K562 (cell line): ENCODE data around the gene PHYKPL. TPM values are rescaled to one million over a fixed set of nuclear protein-coding genes. Genes with fewer than 3 reads are reported as not detected.

ENCODE experiments used
- ATAC-seq: fragments of 200-7000 bp; cut with Tn5 transposase; 3 replicates; pipeline ENCODE4 v1.9.1; 2020; ENCODE audit warnings: moderate library complexity
- BruUV-seq: library from RNA; stranded (reverse); fragments of 400-500 nt; replicated peaks from 2 replicates; lab custom pipeline; 2021; lab: Mats Ljungman, UMichigan
- CTCF ChIA-PET: fragments of 300-600 bp; formaldehyde crosslinking; extraction: SDS; loops from one replicate; lab custom pipeline; 2021; ENCODE audit warnings: low intra/inter-chr PET ratio; lab: Yijun Ruan, JAX
- POLR2A ChIA-PET: fragments of 300-600, 350-650 bp; sonication (Branson Sonifier 250); formaldehyde crosslinking; extraction: SDS; loops from one replicate; lab custom pipeline; 2021; ENCODE audit warnings: antibody characterized with exemption, inconsistent platforms; lab: Yijun Ruan, JAX
- DNase-seq, 4 experiments: peaks; one replicate each; pipeline versions ENCODE4 v3.0.0 to v3.0.0-alpha.2; 2011 to 2018; ENCODE audit warnings: low spot score in 3 of 4, mixed read lengths in 3 of 4; ENCODE audit errors: extremely low read depth in 1 of 4
- FAIRE-seq: peaks from 2 replicates; lab custom pipeline; 2011; peaks lifted over from hg19 to GRCh38; lab: Jason Lieb, UNC
- H2AFZ ChIP-seq: 2 replicates; pipeline ENCODE4 v1.6.0; 2011; ENCODE audit warnings: low read depth, low read length, control low read depth, inconsistent platforms
- H3K27ac ChIP-seq: fragments of 200-600 bp; 3 replicates; pipeline ENCODE4 v1.8.0; 2011; ENCODE audit warnings: low read depth, mild to moderate bottlenecking, control low read depth, inconsistent platforms, low read length, moderate library complexity, mixed read lengths; ENCODE audit errors: extremely low read depth
- H3K27me3 ChIP-seq, 2 experiments: fragments of 300-600 bp in 1 of 2; 2 replicates in 1 of 2; 3 replicates in 1 of 2; pipeline versions ENCODE4 v1.6.0 to v1.8.0; 2011; ENCODE audit warnings: inconsistent platforms in 2 of 2, low read length in 2 of 2, mild to moderate bottlenecking in 1 of 2, mixed read lengths in 1 of 2, moderate library complexity in 1 of 2; ENCODE audit not compliant: control insufficient read depth in 2 of 2, insufficient read depth in 2 of 2
- H3K36me3 ChIP-seq: fragments of 300-600 bp; 3 replicates; pipeline ENCODE4 v1.8.0; 2011; ENCODE audit warnings: mild to moderate bottlenecking, low read length, inconsistent platforms; ENCODE audit not compliant: control insufficient read depth, insufficient read depth
- H3K4me1 ChIP-seq, 2 experiments: fragments of 200-600 bp in 1 of 2; replicated peaks in 1 of 2; 2 replicates in 1 of 2; 3 replicates in 1 of 2; pipeline versions ENCODE4 v1.5.1 to v1.8.0; 2011; ENCODE audit warnings: inconsistent platforms in 2 of 2, low read length in 2 of 2, mild to moderate bottlenecking in 1 of 2, mixed read lengths in 1 of 2, moderate library complexity in 1 of 2; ENCODE audit not compliant: control insufficient read depth in 2 of 2, insufficient read depth in 2 of 2
- H3K4me2 ChIP-seq: 2 replicates; pipeline ENCODE4 v1.6.1; 2011; ENCODE audit warnings: low read length, control low read depth, inconsistent platforms, mixed read lengths; ENCODE audit not compliant: insufficient read depth
- H3K4me3 ChIP-seq: fragments of 200-600 bp; sonication (generic), shearing (Covaris generic); 2 replicates; pipeline ENCODE4 v1.5.1; 2016; ENCODE audit warnings: control low read depth, inconsistent platforms
- H3K79me2 ChIP-seq: fragments of 200-600 bp; 3 replicates; pipeline ENCODE4 v1.8.0; 2011; ENCODE audit warnings: low read length, inconsistent platforms; ENCODE audit not compliant: control insufficient read depth, insufficient read depth
- H3K9ac ChIP-seq, 2 experiments: 2 replicates each; pipeline versions ENCODE4 v1.6.0 to v1.6.1; 2011; ENCODE audit warnings: low read depth in 2 of 2, low read length in 2 of 2, control low read depth in 1 of 2, inconsistent platforms in 1 of 2, mild to moderate bottlenecking in 1 of 2, mixed read lengths in 1 of 2; ENCODE audit not compliant: insufficient read depth in 1 of 2
- H3K9me1 ChIP-seq: one replicate; pipeline ENCODE4 v1.6.0; 2011; ENCODE audit warnings: inconsistent platforms, mild to moderate bottlenecking, low read length, moderate library complexity; ENCODE audit not compliant: control insufficient read depth, insufficient read depth
- H3K9me3 ChIP-seq: replicated peaks from 2 replicates; pipeline ENCODE4 v1.5.1; 2011; ENCODE audit warnings: low read depth, low read length, inconsistent platforms; ENCODE audit not compliant: control insufficient read depth, insufficient read depth
- H4K20me1 ChIP-seq: replicated peaks from 2 replicates; pipeline ENCODE4 v1.6.1; 2011; ENCODE audit warnings: low read length, inconsistent platforms, mixed read lengths; ENCODE audit not compliant: control insufficient read depth, insufficient read depth
- ESRRA ChIP-seq: fragments of 450-650 bp; IDR thresholded peaks from 2 replicates; pipeline ENCODE4 v1.6.1; 2014; ENCODE audit warnings: low read depth, mild to moderate bottlenecking, moderate library complexity, borderline replicate concordance
- EWSR1 ChIP-seq: fragments of 450-650 bp; IDR thresholded peaks from 2 replicates; pipeline ENCODE4 v1.6.1; 2018; ENCODE audit warnings: borderline replicate concordance, mild to moderate bottlenecking, low read depth, moderate library complexity; ENCODE audit not compliant: partially characterized antibody
- HDGF ChIP-seq: fragments of 450-650 bp; IDR thresholded peaks from 2 replicates; pipeline ENCODE4 v1.6.1; 2016
- LCOR ChIP-seq: sonication (generic); formaldehyde crosslinking; IDR thresholded peaks from 2 replicates; pipeline ENCODE4 v1.8.0; 2022; ENCODE audit warnings: mild to moderate bottlenecking, missing genetic modification reagents
- MIER1 ChIP-seq: fragments of 450-650 bp; IDR thresholded peaks from 2 replicates; pipeline ENCODE4 v1.6.1; 2016; ENCODE audit warnings: antibody characterized with exemption, mild to moderate bottlenecking, low read depth
- NFE2 ChIP-seq: IDR thresholded peaks from 2 replicates; pipeline ENCODE4 v1.6.1; 2014; ENCODE audit warnings: antibody characterized with exemption, low read depth
- PCBP1 ChIP-seq: fragments of 200-400 bp; formaldehyde crosslinking; IDR thresholded peaks from 2 replicates; pipeline ENCODE4 v1.6.1; 2018; ENCODE audit warnings: mild to moderate bottlenecking, low read depth, low read length; ENCODE audit not compliant: poor library complexity, severe bottlenecking
- PML ChIP-seq: IDR thresholded peaks from 2 replicates; pipeline ENCODE4 v1.6.1; 2012; ENCODE audit warnings: low read length, inconsistent platforms
- SREBF1 ChIP-seq: fragments of 150-350 bp; IDR thresholded peaks from 2 replicates; pipeline ENCODE4 v1.6.1; 2014; ENCODE audit warnings: antibody characterized with exemption, low read depth, low read length, borderline replicate concordance
- SRF ChIP-seq, 2 experiments: fragments of 250-450, 450-650 bp in 1 of 2; sonication (Bioruptor Pico) in 1 of 2; sonication (generic) in 1 of 2; formaldehyde crosslinking; IDR thresholded peaks; 2 replicates each; pipeline versions ENCODE4 v1.5.0 to v1.5.1; 2020 to 2022; ENCODE audit warnings: mild to moderate bottlenecking in 1 of 2, missing genetic modification reagents in 1 of 2
- WHSC1 ChIP-seq: IDR thresholded peaks from one replicate; pipeline ENCODE4 v1.6.1; 2012; ENCODE audit warnings: low read length, control low read depth, inconsistent platforms
- ZC3H4 ChIP-seq: sonication (generic); formaldehyde crosslinking; IDR thresholded peaks from 2 replicates; pipeline ENCODE4 v1.9.0; 2021; ENCODE audit warnings: missing genetic modification reagents, borderline replicate concordance
- ZNF253 ChIP-seq: fragments of 250-450 bp; sonication (Bioruptor Pico); conservative IDR thresholded peaks from 2 replicates; pipeline ENCODE4 v1.6.1; 2021; ENCODE audit warnings: mild to moderate bottlenecking
- ZNF830 ChIP-seq: fragments of 250-450 bp; sonication (Bioruptor Pico); IDR thresholded peaks from 2 replicates; pipeline ENCODE4 v1.5.0; 2021; ENCODE audit warnings: mild to moderate bottlenecking
- WGBS: fragments of 100-300 bp; shearing (Covaris generic); methylation state at CpG from one replicate; pipeline ENCODE4 v1.1.6; 2016; ENCODE audit warnings: low coverage, mixed read lengths; ENCODE audit not compliant: insufficient coverage; ENCODE audit errors: missing lambda C conversion rate; 5-methylcytosine and 5-hydroxymethylcytosine counted together
- in situ Hi-C: fragments of 300-500 bp; cut with MboI; formaldehyde crosslinking; loops from 4 replicates; pipeline ENCODE4 v1.15.0; 2018; ENCODE audit warnings: inconsistent platforms, mixed read lengths
- intact Hi-C: fragments of 100-400 bp; cut with micrococcal nuclease; formaldehyde crosslinking; loops from 2 replicates; pipeline ENCODE4 v1.14.2; 2022
- polyA plus RNA-seq, 8 experiments: library from polyadenylated mRNA; depleted of rRNA in 4 of 8; stranded (reverse) in 5 of 8; unstranded in 3 of 8; fragments of >200 nt; fragmentation: Nextera tagmentation in 2 of 8; fragmentation: Illumina TruSeq in 1 of 8; extraction: Ambion mirVana in 2 of 8; extraction: Trizol in 1 of 8; gene quantifications; 2 replicates each; pipeline versions ENCODE4 v1.2.1 to v1.2.3, GENCODE V29; 2011 to 2014; ENCODE audit warnings: inconsistent platforms in 1 of 8, missing spikeins in 1 of 8
- total RNA-seq, 7 experiments: library from RNA; depleted of rRNA in 6 of 7; stranded (reverse); fragments of >200 nt in 6 of 7; fragmentation: Illumina TruSeq in 2 of 7; extraction: Trizol in 2 of 7; gene quantifications; 2 replicates each; pipeline versions ENCODE4 v1.2.1 to v1.2.3, GENCODE V29; 2011 to 2021; ENCODE audit warnings: low replicate concordance in 1 of 7
- TF ChIP-seq, protein P1 (sequence below): fragments of 450-650 bp; IDR thresholded peaks from 2 replicates; pipeline ENCODE4 v1.6.1; 2016; ENCODE audit warnings: antibody characterized with exemption
- TF ChIP-seq, protein P2 (sequence below): fragments of 250-450 bp; sonication (Bioruptor Pico); IDR thresholded peaks from 2 replicates; pipeline ENCODE4 v1.5.0; 2021
- TF ChIP-seq, protein P3 (sequence below): sonication (generic); formaldehyde crosslinking; IDR thresholded peaks from 2 replicates; pipeline ENCODE4 v1.8.1; 2022; ENCODE audit warnings: missing genetic modification reagents
- TF ChIP-seq, protein P4 (sequence below): fragments of 450-650 bp; formaldehyde crosslinking; IDR thresholded peaks from 2 replicates; pipeline ENCODE4 v1.4.0; 2022; ENCODE audit warnings: missing genetic modification characterization

PHYKPL gene
- total and polyA plus RNA-seq, 9 of the 15 experiments (the other 6 are each of a cell fraction or from before 2014, with no cell fraction given) = 4.7 to 34.7 (median 18.6) TPM

DNA sequence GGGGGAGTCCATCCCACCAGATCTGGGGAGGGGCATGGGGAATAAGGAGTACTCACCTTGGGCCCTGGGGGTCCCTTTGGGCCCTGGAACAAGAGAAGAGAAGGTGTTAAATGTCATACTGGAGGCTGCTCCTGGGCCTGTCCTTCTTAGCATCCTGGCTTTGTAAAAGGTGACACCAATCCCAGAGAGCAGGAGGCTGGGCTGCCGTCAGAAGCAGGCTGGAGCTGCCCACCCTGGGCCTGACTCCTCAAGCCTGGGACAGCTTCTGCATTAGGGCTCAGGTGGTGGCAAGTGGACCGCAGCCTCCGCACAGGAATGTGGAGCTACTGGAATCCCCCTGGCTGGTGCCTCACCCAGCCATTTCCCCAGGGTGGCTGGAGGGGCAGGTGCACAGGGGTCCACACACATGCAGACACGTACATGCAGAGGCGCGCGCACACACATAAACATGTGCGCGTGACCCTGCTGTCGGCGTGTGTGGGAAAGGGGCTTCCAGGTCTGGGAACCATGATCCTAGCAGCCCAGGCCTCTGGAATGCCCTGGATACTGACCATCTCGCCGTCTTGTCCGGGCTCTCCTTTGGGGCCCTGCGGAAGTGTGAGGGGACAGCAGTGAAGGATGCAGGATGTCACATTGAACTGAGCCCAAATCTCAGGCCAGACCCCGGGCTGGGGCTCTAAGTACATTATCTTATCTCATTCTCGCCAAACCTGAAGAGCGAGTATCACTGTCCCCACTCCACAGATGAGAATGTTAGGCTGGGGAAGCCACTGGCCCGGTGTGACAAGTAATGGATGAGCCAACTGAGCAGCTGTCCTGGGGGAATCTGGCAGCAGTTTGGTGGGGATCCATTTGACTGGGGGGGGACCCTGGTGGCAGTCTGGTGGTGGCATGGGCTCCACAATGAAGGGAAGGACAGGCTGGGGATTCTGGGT lies 29.3 kb upstream of the PHYKPL start:
- intact Hi-C loops = no loop called here
- peaks cover 0 to 44% of the 10 kb centered on the region in 2 experiments; a peak in 3 of 5 replicates for H3K27me3 ChIP-seq
- CTCF ChIA-PET = no interaction called here

More for the DNA sequence above, 29.3 kb upstream of the PHYKPL start:
- H3K9ac ChIP-seq = no peak overlapping the region
- WGBS = 29% methylated on average over 16 of the region's 19 CpGs
- no peaks in the 10 kb centered on the region for H3K36me3 ChIP-seq
- H3K4me3 ChIP-seq = no peak overlapping the region
- no TSS peak for BruUV-seq
- TF ChIP-seq WHSC1 = no peak
- TF ChIP-seq HDGF = no peak
- no peak for TF ChIP-seq PML
- no peak for TF ChIP-seq ZNF830 (CRISPR knock-in tag)
- TF ChIP-seq EWSR1 = no peak
- no peak for TF ChIP-seq SREBF1
- no peak for TF ChIP-seq MIER1
- TF ChIP-seq, protein P1, sequence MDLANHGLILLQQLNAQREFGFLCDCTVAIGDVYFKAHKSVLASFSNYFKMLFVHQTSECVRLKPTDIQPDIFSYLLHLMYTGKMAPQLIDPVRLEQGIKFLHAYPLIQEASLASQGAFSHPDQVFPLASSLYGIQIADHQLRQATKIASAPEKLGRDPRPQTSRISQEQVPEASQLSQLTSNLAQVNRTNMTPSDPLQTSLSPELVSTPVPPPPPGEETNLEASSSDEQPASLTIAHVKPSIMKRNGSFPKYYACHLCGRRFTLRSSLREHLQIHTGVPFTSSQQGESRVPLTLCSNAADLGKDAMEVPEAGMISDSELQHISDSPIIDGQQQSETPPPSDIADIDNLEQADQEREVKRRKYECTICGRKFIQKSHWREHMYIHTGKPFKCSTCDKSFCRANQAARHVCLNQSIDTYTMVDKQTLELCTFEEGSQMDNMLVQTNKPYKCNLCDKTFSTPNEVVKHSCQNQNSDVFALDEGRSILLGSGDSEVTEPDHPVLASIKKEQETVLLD = no peak
- TF ChIP-seq, protein P2, sequence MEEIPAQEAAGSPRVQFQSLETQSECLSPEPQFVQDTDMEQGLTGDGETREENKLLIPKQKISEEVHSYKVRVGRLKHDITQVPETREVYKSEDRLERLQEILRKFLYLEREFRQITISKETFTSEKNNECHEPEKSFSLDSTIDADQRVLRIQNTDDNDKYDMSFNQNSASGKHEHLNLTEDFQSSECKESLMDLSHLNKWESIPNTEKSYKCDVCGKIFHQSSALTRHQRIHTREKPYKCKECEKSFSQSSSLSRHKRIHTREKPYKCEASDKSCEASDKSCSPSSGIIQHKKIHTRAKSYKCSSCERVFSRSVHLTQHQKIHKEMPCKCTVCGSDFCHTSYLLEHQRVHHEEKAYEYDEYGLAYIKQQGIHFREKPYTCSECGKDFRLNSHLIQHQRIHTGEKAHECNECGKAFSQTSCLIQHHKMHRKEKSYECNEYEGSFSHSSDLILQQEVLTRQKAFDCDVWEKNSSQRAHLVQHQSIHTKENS (CRISPR knock-in tag) = no peak
- no peak for TF ChIP-seq SRF (CRISPR knock-in tag; IDR thresholded peaks at IDR 0.05)
- TF ChIP-seq LCOR (CRISPR knock-in tag) = no peak
- TF ChIP-seq, protein P3, sequence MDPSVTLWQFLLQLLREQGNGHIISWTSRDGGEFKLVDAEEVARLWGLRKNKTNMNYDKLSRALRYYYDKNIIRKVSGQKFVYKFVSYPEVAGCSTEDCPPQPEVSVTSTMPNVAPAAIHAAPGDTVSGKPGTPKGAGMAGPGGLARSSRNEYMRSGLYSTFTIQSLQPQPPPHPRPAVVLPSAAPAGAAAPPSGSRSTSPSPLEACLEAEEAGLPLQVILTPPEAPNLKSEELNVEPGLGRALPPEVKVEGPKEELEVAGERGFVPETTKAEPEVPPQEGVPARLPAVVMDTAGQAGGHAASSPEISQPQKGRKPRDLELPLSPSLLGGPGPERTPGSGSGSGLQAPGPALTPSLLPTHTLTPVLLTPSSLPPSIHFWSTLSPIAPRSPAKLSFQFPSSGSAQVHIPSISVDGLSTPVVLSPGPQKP (CRISPR knock-in tag) = no peak
- TF ChIP-seq, protein P4, sequence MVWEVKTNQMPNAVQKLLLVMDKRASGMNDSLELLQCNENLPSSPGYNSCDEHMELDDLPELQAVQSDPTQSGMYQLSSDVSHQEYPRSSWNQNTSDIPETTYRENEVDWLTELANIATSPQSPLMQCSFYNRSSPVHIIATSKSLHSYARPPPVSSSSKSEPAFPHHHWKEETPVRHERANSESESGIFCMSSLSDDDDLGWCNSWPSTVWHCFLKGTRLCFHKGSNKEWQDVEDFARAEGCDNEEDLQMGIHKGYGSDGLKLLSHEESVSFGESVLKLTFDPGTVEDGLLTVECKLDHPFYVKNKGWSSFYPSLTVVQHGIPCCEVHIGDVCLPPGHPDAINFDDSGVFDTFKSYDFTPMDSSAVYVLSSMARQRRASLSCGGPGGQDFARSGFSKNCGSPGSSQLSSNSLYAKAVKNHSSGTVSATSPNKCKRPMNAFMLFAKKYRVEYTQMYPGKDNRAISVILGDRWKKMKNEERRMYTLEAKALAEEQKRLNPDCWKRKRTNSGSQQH = no peak
- TF ChIP-seq PCBP1 = no peak
- TF ChIP-seq NFE2 = no peak
- no peak for TF ChIP-seq ZNF253
- TF ChIP-seq ZC3H4 (CRISPR knock-in tag) = no peak
- no peak for TF ChIP-seq ESRRA
- TF ChIP-seq, all 486 proteins: peak for 0
- H3K79me2 ChIP-seq = no peaks in the 10 kb centered on the region
- FAIRE-seq (no peak), DNase-seq (no peak), ATAC-seq (no peak)
- no peaks in the 10 kb centered on the region for H4K20me1 ChIP-seq
- no peaks in the 10 kb centered on the region for H3K9me3 ChIP-seq
- H3K4me1 ChIP-seq = peaks cover 0 to 10% of the 10 kb centered on the region in 2 experiments; a peak in 2 of 5 replicates
- H3K9me1 ChIP-seq = no peaks in the 10 kb centered on the region
- in situ Hi-C loops = no loop called here
- no peak overlapping the region for H3K4me2 ChIP-seq
- no peak overlapping the region for H2AFZ ChIP-seq
- H3K27ac ChIP-seq = no peak overlapping the region
- POLR2A ChIA-PET = no interaction called here
